Liver (tissue), 2 donors: Measurements from ENCODE around the gene KCNMB1.

Source experiments
- ZBTB33 ChIP-seq: IDR thresholded peaks from 2 replicates; pipeline ENCODE4 v1.6.1; 2016; ENCODE audit warnings: antibody characterized with exemption
- TF ChIP-seq, protein P1 (sequence below): fragments of 150-350 bp; IDR thresholded peaks from 2 replicates; pipeline ENCODE4 v1.5.1; 2017; ENCODE audit warnings: improper control_type of control experiment, low read depth, low read length; ENCODE audit not compliant: missing input control
- donor health status: healthy.

- TF ChIP-seq, protein P1, sequence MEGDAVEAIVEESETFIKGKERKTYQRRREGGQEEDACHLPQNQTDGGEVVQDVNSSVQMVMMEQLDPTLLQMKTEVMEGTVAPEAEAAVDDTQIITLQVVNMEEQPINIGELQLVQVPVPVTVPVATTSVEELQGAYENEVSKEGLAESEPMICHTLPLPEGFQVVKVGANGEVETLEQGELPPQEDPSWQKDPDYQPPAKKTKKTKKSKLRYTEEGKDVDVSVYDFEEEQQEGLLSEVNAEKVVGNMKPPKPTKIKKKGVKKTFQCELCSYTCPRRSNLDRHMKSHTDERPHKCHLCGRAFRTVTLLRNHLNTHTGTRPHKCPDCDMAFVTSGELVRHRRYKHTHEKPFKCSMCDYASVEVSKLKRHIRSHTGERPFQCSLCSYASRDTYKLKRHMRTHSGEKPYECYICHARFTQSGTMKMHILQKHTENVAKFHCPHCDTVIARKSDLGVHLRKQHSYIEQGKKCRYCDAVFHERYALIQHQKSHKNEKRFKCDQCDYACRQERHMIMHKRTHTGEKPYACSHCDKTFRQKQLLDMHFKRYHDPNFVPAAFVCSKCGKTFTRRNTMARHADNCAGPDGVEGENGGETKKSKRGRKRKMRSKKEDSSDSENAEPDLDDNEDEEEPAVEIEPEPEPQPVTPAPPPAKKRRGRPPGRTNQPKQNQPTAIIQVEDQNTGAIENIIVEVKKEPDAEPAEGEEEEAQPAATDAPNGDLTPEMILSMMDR: no peak
- TF ChIP-seq ZBTB33: no peak
Measured at GRCh38 chr5:170380361-170380951, 8.7 kb downstream of the KCNMB1 start.
